ENCODE data around the gene DNAH14.
"Not testable (repeated sequence)": the region's sequence is repeated elsewhere in the genome, so short reads cannot be mapped to it uniquely, and the experiment has no call there.

DNA sequence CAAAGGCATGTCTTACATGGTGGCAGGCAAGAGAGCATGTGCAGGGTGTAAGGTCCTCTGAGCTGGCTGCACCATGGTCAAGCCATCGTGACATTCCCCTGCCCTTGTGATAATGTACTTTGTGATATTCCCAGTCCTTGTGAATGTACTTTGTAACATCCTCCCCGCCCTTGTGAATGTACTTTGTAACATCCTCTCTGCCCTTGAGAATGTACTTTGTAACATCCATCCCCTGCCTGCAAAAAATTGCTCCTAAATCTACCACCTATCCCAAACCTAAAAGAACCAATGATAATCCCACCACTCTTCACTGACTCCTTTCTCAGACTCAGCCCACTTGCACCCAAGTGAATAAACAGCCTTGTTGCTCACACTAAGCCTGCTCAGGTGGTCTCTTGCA is 44.1 kb upstream of the DNAH14 start:
- TF ChIP-seq YY1 (IDR thresholded peaks at IDR 0.05; ENCODE audit: insufficient read depth, insufficient read length); ZNF274 (IDR thresholded peaks at IDR 0.05; ENCODE audit: low read depth, low read length); SUZ12 (IDR thresholded peaks at IDR 0.05; ENCODE audit: extremely low read depth, insufficient read depth, insufficient read length): not testable (repeated sequence)

All from NT2/D1 (cell line).